GM21723 (cell line): Measurements from ENCODE around the gene ALOX5.
A peak's percentile ranks its signal among the peaks of the same experiment; 100 is the strongest.
"Not testable (repeated sequence)": the region's sequence is repeated elsewhere in the genome, so short reads cannot be mapped to it uniquely, and the experiment has no call there.

ENCODE experiments used
- ATAC-seq: cut with Tn5 transposase; IDR thresholded peaks from one replicate; pipeline ENCODE4 v1.9.1; 2021; ENCODE audit warnings: mild to moderate bottlenecking, moderate library complexity; ENCODE audit not compliant: unreplicated experiment

Gene ALOX5

DNA sequence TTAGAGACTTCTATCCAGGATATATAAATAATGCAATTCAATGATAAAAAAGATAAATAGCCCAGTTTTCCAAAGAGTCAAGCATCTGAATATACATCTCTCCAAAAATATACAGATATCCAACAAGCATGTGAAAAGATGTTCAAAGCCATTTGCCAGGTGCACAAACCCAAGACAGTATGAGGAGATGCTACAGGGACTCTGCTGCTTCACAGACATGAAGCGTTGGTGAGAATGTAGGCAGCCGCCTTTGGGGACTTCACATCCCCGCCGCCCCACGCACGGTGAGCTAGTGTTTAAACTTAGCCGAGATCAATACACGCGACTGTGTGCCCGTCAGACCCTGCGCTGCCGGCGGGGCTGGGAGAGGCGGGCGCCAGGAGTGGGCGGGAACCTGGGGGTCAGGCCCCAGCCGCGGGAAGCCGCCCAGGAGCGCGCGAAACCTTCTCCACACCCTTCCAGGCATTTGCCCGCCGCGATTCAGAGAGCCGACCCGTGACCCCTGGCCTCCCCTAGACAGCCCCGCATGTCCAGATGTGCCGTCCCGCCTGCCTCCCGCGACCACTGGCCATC, 927 bp upstream of the ALOX5 start:
- ATAC-seq: peak; percentile 47

DNA sequence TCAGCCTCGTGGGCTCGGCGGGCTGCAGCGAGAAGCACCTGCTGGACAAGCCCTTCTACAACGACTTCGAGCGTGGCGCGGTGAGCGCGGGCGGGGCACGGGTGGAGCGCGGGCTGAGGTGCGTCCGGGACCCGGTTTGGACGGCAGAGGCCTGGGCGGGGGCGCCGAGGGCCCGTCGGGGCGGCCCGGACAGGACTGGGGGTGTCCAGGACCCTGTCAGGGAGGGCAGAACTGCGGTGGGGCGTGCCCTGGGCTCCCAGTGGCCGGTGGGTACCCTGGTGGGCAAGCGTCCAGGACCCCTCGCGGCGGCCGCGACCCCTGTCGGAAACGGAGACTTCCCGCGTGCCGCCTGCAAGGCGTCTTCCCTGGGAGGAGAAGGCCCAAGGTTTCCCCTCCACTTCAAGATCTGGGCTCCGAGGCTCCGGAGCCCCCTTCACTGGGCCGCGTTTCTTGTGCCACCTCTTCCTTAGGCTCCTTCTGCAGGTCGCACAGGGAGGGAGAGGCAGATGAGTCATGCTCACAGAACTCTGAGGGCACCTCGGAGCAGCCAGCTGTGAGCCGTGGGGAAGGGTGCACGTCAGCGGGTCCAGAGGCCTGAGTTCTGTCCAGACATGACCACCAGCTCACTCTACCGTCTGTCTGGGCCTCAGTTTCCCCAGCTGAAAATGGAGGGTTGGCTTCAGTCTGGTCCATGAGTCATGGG, 485 bp downstream of the ALOX5 start:
- ATAC-seq: no peak

DNA sequence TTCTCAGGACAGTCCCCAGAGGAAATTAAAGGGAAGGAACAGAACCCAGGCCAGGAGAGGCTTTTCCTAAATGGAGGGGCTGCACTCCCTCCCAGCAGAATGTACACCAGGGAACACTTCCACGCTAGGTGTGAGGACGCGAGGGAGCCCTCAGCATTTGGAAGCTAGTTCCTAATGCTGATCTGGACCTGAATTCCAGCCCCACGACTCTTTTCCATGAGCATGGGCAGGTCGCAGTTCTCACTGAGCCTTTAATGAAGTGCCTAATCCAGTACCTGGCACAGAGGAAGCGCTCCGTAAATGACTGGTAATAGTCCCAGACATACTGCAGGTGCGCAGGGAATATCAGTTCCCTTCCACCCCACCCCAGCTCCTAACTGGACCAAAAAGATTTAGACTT, 1.1 kb downstream of the ALOX5 start:
- no peak for ATAC-seq

DNA sequence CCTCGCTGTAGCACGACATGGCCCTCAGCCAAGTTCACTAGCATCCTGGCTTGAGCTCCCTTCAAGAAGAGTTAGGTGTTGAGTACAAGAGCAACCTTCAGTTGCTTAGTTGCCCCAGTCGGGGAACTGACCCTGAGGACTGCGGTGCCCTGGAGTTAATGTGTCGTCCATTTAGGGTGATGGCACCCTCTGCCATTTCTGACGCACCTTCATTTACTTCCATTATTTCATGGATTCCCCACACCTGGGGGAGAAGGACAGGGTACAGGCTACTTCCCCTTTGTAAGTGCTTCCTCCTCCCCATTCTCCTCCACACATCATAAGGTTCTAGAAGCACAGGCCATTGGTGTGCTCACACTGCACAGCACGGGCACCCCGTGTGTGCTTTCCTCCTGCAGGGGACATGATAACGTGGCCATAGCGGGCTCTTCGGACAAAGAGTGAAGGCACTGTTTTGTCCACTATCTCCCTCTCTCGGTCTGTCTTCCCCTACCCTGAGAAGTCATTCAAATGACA, 1.8 kb downstream of the ALOX5 start:
- ATAC-seq: peak; percentile 18

DNA sequence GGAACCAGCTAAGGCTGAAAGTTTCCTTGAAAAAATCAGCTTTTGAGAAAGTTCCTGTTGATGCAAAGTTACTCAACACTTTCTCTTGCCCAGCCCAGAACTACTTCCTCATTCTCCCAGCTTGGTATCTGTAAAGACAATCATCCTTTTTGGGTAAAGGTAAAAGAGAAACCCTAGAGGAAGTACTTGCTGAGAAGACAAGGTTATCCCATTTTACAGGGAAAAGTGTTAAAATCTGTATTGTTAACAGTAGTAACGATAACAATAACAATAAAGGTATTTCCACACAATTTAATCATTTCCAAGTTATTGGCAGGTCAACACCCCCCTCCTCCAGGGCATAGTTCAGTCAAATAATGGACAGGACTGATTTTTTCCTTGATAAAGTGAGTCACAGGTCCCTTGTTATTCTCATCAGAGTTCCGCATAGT, 2.4 kb downstream of the ALOX5 start:
- ATAC-seq: no peak

DNA sequence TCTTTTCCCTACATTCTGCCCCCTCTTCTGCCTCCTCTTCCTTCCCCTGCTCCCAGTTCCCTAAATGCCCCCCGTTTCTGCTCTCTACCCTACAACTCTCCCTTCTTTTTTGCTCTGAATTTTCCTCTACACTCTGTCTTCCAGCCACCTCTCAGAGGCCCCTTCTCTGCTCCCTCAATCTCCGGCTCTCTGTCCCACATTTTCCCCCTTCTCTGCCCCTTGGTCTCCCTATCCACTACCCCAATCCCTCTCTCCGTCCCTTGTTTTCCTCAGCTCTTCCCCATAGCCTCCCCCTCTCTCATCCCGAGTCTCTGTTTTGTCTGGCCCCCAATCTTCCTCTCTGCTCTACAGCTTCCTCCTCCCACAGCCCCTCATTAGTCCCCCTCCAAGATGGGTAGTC, 3.3 kb downstream of the ALOX5 start:
- no peak for ATAC-seq

DNA sequence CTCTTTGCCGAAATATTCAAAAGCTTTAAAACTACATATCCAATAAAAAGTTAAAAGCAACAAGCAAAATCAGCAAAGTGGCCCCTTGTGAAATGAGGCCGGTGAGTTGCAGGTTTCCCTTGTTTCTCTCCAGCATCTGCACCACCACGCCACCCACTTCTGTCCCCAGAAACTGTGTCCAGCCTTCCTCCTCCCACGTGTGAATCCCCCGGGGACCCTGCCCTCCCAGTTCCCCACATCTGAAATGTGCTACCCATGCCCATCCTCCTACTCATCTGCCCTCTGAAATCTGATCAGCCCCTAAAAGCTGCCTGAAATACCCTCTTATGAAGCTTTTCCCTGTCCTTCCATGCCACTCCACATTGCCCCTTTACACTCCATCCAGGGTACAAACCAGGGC, 3.8 kb downstream of the ALOX5 start:
- no peak for ATAC-seq

DNA sequence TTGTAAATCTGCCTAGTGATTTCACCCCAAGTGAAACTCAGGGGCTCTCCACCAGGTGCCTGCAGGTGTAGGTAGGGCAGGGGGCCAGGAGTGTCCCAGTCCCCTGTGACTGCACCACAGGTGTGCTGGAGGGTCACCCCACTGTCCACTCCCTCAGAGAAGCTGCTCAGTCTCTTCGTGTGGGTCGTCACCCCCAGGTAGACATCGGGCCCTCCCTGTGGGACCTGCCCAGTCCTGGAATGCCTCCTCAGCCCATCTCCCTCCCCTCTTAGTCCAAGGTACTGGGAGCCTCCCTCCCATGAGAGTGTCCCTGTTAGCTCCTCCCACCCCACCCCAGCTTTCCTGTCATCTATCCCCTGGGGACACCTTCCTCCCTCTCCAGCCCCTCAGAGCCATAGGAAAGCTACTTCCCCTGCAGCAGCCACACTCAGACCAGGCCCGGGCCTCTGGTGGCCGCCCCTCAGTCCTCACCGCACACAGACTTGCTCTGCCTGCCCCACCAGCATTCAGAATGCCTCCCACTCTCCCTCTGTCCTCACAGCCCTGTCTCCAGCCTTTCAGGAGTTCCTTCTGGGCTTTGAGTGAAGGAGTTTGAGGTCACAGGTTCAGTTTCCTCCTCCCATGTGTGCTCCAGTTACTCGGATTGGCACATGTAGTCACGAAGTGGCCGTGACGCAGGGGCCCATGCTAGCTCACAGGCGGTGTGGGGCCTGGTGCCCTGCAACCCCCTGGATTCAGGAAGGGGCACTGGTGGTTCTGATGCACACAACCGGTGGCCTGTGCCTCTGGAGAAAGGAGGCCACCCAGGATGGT, 5.1 kb downstream of the ALOX5 start:
- ATAC-seq: no peak

DNA sequence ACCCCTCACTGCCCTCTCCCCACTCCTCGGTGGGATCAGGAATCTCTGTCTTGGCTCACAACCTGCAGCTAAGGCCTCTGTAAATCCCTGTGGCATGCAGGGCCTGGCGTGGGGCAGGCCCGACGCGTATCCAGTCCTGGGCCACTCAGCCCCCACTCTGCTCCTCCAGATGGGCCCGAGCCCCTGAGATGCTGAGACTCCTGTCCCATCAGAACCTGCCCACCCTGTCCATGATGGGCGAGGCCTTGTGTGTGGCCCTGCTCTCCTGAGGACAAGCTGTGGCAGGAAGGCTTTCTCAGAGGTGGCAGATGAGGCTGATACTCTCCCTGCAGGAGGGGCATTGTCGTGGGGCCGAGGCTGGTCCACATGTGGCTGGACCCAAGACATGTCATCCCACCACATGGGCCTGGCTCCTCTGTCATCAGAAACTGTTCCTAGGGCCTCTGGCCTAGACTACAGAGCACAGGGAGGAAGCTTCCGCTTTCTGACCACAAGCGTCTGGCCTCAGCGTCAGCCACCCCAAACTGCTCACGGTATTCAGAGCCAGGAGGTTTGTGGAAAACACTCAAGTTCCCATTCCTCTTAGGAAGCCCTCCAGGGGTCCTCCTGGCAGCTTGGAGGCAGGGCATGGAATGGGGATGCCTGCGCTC, 6.0 kb downstream of the ALOX5 start:
- ATAC-seq: no peak

DNA sequence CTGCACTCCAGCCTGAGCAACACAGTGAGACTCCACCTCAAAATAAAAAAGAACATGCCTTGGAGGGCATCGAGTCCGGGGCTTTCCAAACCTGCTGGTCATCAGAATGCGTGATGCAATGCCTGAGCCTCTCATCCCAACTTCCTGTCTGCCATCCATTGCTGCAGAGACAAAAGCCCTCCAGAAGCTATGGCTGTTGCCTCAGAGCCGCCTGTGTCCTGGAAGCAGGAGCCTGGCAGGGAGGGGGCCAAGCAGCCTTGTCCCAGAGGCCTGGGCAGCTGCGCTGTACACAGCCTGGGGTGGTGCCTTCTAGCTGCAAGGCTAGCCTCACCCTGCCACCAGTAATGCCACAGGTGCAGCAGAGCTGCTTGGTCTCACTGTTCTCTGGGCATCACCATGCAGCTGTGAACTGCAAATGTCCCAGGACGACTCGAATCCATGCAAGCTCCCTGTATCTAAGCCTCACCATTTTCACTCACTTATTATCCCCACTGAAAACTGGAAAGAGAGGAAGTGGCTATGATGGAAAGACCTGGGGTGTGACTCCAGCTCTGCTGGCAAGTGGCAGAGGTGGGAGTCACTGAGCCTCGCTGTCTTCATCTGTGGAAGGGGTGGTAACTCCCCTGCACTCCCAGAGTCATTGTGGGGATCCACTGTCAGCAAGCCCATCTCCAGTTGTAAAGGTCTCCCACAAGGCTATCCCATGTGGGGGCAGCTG, 7.0 kb downstream of the ALOX5 start:
- ATAC-seq: no peak

DNA sequence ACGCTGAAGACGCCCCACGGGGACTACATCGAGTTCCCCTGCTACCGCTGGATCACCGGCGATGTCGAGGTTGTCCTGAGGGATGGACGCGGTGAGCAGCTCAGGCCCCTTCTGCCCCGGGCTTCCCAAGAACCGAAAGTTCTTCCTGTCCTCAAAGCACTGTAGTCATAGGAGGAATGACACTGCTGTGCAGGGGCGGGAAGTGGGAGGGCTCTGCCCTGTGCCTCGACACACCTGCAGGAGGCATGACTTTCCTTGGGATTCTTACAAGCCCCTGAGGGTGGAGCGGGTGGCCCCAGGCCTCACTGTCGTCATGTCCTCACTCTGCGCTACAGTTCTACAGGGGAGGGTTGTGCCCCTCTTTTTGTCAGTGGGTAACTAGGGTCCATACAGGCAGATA, 8.6 kb downstream of the ALOX5 start:
- ATAC-seq: no peak

DNA sequence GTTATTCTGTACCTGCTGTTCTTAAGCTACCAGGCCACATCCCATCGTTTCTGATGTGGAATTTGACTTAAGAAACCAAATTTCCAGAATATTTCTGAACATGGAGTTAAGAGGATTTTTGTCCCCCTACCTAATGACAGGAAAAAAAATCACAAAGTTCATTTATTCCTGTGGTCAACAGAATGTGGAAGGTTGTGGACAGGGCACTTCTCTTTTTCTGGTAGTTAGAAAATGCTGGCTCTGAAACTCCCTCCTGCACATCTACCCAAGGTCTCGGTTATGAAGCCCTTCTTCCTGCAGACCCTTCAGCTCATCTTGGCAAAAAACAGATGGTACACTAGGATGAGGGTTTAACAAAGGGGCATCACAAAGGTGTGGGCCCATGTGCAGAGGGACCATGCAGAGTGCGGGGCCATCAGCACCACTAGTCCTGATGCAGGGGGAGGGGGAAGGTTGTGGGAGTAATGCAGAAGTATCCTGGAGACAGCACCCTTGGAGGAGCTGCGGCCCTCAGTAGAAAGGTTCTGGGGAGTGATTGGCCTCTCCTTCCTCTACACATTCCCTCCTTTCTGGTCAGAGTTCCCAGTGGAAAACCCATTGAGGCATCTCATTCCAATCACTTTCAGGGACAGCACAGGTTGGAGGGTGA, 9.8 kb downstream of the ALOX5 start:
- no peak for ATAC-seq

DNA sequence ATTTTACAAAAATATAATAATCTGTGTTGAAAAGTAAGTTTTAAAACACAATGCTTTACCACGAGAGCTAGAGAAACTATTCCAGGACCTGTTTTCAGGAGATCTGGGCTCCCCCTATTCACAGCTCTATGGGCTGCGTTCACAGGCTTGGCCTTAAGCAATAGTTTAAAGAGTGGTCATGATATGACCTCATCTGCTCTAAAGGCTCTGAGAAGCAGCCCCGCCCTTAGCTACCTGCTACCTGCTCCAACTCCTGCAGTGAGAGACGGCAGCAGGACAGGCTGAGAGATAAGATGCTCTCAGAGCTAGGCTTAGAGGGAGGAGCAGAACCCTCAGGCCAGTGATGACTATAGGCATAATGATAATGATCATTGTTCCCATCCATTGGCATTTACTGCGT, 12.6 kb downstream of the ALOX5 start:
- no peak for ATAC-seq

DNA sequence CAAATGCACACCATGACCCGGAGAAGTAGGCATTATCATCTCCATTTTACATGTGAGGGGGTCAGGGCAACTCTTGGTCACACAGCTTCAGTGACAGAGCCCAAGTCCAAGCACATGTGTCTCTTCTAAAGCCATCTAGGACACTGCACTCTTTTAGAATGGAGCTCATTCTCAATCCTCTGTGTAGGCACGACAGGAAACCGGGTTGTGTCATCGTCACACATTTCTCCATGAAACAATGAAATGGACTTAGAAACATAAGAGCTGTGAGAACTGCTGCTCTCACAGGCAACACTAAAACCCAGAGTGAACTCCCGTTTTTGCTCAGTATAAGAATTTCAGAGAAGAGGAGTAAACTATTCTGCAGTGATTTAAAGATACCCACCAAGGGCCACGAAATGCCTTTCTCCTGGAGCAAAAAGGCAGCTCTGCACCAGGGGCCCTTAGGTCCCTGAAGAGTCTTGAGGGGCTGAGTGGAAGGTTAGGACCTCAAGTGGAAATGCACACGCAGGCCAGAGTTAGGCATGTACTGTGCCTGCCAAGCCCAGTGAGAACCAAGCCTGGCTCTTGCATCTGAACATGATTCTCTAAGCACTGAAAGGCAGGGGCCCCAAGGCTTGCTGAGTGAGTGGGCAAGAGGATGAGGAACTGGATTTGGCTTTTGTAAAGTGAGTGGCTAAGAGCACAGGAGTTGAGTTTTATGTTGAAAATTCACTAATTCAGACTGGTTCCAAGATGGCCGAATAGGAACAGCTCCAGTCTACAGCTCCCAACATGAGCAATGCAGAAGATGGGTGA, 13.3 kb downstream of the ALOX5 start:
- ATAC-seq: no peak

DNA sequence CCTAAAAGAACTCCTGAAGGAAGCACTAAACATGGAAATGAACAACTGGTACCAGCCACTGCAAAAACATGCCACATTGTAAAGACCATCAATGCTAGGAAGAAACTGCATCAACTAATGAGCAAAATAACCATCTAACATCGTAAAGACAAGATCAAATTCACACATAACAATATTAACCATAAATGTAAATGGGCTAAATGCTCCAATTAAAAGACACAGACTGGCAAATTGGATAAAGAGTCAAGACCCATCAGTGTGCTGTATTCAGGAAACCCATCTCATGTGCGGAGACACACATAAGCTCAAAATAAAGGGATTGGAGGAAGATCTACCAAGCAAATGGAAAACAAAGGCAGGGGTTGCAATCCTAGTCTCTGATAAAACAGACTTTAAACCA, 15.7 kb downstream of the ALOX5 start:
- ATAC-seq: not testable (repeated sequence)

DNA sequence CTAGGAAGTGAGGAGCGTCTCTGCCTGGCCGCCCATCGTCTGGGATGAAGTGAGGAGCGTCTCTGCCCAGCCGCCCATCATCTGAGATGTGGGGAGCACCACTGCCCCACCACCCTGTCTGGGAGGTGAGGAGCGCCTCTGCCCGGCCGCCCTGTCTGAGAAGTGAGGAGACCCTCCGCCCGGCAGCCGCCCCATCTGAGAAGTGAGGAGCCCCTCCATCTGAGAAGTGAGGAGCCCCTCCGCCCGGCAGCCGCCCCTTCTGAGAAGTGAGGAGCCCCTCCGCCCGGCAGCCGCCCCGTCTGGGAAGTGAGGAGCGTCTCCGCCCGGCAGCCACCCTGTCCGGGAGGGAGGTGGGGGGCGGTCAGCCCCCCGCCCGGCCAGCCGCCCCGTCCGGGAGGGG, 17.6 kb downstream of the ALOX5 start:
- ATAC-seq: not testable (repeated sequence)

DNA sequence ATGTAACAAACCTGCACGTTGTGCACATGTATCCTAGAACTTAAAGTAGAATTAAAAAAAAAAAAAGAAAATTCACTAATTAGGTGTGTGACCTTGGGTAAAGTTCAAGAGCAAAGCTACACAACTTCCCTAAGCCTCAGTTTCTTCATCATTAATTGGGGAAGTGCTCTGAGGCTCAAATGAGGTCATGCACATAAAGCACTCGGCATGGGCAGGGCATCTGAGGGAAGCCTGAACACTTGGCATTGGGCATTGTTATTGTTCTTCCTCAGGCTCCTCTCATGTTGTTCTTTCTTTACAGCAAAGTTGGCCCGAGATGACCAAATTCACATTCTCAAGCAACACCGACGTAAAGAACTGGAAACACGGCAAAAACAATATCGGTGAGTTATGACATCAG, 21.5 kb downstream of the ALOX5 start:
- no peak for ATAC-seq

DNA sequence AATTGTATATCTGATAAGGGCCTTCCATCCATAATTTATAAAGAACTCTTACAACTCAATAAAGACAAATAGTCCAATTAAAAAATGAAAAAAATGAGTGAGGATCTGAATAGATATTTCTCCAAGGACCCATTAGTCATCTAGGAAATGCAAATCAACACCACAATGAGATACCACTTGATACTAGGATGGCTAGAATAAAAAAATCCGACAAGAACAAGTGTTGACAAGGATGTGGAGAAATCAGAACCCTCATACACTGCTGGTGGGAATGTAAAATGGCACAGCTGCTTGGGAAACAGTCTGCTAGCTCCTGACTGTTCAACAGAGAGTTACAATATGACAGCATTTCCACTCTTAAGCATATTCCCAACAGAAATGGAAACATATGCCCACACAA, 24.6 kb downstream of the ALOX5 start:
- no peak for ATAC-seq

DNA sequence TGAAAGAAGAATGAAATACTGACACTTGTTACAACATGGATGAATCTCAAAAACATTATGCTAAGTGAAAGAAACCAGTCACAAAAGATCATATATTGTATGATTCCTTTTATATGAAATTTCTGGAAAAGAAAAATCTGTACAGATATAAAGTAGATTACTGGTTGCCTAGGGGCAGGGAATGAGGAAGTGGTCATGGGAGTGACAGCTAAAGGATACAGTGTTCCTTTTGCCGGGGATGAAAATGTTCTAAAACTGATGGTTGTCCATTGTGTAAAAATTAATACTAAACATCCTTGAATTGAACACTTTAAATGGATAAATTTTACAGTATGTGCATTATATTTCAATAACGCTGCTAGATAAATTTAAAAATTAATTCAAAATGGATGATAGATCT, 25.1 kb downstream of the ALOX5 start:
- no peak for ATAC-seq
